Jurkat, Clone E6-1 (cell line): Measurements from ENCODE around the gene BCL7C. TPM values are rescaled to one million over a fixed set of nuclear protein-coding genes. Genes with fewer than 3 reads are reported as not detected.
"Not testable (repeated sequence)": the region's sequence is repeated elsewhere in the genome, so short reads cannot be mapped to it uniquely, and the experiment has no call there.

Experiments used
- DNase-seq: peaks from one replicate; pipeline ENCODE4 v3.0.0-alpha.2; 2011; ENCODE audit warnings: low read depth, low spot score
- H3K4me3 ChIP-seq: 2 replicates; pipeline ENCODE4 v1.5.1; 2011; ENCODE audit warnings: mild to moderate bottlenecking, low read length, control low read depth, moderate library complexity
- polyA plus RNA-seq: library from polyadenylated mRNA; unstranded; fragments of >200 nt; gene quantifications from one replicate; pipeline ENCODE4 v1.2.1, GENCODE V29; 2012; ENCODE audit warnings: missing spikeins; ENCODE audit not compliant: insufficient read length, insufficient read depth

The BCL7C gene
- 29.0 TPM for polyA plus RNA-seq

DNA sequence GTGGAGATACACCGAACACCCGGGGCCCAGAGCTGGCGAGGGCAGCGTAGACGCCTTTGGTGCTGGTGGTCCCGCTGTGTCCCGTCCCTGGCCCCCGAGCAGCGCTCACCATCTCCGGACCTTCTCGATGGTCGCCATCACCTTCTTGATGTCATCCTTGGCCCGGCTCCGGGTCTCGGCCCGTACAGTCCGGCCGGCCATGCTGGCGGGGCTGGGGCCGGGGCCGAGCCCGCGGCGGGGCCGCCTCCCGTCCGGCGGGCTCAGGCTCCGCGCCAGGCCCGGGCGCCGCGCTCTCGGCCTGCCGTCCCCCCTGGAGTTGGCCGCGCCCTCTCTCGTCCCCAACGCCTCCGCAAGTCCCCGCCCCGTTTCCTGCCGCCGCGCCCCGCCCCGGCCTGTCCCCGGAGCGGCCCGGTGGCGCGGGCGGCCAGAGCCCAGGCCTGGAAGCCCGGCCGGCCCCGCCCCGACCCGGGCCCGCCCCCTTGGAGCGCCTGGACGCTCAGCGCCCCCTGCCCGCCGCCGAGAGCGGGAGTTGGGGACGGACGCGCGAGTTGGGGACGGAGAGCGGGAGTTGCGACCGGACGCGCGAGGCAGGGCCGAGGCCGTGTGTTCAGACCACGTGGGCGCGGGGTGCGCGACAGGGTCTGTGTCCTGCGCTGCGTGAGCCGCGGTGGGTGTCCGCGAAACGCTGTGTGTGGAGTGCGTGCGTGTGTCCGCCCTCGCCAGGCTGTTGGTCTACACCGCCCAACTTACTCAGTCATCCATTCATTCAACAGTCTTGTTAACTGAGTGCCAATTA lies at the start of gene BCL7C:
TSS of gene BCL7C (minus strand) at position 334 of the 796 bp plus-strand sequence. CDS start at position 201, 133 bp downstream.
- DNase-seq: no peak
- H3K4me3 ChIP-seq: peak within 1 kb of the TSS; percentile 82

DNA sequence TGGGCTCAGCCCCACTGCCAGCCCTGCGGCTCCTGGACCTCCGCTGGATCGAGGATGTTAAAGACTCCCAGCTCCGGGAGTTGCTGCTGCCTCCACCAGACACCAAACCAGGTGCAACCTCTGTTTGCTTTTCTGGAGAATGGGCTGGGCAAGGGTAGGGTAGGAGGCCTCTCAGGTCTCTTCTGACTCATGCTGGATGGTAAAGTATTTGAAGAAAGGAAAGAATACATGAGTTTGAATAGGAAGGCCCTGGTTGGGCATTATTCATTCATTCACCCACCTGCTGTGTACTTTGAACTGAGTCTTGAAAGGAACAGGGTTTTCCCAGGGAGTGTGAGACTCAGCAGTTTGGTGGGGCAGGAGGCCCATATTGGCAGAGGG lies 48.5 kb upstream of the BCL7C start:
- DNase-seq: no peak
- H3K4me3 ChIP-seq: no peak overlapping the region

DNA sequence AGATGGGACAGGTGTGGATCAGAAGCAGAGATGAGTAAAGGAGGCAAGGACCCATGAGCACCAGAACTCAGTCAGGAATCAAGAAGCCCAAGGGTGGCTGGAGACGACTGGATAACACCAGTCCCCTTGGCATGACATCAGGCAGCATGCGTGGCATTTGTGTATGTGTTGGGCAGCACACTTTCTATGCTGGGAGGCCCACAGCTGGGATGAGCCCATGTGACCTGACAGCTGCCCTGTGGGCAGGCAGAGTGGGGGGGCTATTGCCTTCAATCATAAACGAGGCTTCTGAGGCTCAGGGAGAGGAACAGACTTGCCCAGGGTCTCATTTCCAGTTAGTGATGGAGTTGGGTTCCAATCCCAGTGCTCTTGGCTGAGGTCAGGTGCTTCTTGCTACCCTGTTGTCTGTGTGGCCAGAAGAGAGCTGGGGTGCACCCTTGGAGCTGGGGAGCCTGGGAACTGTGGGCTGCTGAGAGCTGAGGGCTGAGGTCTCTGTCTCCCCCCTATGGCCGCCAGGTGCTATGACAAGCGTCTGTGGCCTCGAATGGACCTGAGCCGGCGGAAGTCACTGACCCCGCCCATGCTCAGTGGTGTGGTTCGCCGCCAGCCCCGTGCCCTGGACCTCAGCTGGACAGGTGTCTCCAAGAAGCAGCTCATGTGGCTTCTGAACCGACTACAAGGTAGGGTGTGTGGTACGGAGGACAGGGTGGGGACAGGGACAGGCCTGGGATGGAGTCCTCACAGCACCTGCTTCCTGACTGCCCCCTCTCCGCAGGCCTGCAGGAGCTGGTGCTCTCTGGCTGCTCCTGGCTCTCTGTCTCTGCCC lies 47.9 kb upstream of the BCL7C start:
- H3K4me3 ChIP-seq: no peak overlapping the region

DNA sequence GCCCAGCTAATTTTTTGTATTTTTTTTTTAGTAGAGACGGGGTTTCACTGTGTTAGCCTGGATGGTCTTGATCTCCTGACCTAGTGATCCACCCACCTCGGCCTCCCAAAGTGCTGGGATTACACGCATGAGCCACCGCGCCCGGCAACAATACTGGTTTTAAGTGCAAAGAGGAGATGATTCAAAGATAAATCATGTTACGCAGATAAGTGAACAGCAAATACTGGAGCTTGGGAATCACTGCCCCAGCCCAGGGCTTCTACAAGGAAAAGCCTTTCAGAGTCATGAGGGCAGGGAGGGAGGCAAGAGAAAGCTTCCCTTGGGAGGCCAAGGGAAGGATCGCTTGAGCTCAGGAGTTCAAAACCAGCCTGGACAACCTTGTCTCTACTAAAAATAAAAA lies 45.7 kb upstream of the BCL7C start:
- not testable (repeated sequence) for H3K4me3 ChIP-seq, DNase-seq

More for the DNA sequence above, 47.9 kb upstream of the BCL7C start:
- DNase-seq: no peak

DNA sequence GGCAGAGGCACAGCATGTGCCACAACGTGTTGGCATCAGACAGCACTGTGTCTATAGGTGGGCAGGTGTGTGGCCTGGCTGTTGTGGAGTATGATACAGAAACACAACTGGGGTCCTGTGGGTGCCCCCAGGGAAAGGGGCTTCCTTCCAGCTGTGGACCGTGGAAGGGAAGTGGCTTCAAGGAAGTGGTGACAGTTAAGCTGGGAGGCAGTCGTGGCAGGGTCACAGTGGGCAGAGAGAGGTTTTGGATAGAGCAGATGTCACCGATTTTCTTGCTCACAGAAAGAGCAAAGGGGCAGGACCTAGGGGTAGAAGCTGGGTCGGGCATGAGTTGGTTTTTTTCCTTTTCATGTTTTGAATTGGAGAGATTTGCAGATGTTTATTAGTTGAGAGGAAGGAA lies 43.8 kb upstream of the BCL7C start:
- H3K4me3 ChIP-seq: no peak overlapping the region

DNA sequence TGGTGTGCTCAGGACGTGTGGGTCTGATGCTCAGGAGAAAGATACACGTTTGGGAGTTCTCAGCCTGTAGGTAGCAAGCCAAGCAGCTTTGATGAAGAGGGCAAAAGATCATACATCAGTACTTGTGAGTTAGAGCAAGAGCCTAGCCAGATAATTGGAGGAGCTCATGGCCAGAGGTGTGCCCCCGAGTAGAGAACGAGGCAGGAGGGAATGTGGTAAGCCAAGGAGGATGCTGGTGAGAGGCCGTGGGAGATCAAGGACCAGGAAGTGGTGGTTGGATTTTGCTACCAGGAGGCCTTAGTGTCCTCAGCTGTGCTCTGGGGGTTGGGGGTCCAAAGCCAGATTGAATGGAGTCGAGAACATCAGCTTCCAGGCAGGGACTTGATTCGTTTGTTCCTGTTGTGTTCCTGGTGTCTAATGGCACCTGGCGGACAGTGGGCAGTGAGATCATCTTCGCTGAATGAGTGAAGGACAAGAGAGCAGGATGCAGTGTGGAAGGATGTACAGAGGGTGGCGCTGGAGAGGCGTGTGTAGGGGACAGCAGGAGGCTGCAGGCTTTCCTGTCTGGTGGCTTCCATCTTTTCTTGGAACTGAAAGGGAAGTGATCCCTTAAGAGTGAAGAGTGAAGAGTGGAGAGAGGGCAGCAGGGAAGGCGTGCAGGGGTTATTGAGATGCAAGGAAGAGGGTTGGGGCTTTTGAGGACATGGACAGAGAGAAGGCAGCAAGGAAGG lies 41.1 kb upstream of the BCL7C start:
- peak; percentile 65 for DNase-seq
- no peak overlapping the region for H3K4me3 ChIP-seq

More for the DNA sequence above, 43.8 kb upstream of the BCL7C start:
- peak; percentile 66 for DNase-seq

DNA sequence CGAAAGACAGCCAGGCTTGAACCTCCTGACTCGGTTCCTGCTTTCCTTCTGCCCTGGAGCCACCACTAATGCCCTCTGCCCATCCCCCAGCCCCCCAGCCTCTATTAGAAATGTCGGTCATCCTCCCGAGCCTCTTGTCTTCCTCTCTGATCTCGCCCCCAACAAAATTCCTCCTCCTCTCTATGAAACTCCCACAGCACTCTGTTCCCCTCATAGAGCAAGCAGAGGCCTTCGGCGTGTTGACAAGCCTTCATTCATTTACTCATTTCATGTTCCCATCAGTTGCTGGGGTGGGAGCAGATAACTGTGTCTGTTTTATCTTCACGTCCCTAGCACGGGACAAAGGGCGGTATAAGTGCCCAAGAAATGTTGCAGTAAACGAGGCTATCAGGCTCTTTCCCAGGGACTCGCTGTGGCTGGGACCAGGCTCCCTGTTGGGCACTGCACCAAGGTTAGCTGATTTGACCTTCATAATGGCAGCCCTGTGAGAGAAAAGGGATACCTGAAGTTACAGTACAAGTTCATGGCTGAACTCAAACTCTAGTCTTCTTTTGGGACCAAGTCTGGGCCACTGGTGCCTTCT lies 37.3 kb upstream of the BCL7C start:
- no peak overlapping the region for H3K4me3 ChIP-seq
- no peak for DNase-seq

DNA sequence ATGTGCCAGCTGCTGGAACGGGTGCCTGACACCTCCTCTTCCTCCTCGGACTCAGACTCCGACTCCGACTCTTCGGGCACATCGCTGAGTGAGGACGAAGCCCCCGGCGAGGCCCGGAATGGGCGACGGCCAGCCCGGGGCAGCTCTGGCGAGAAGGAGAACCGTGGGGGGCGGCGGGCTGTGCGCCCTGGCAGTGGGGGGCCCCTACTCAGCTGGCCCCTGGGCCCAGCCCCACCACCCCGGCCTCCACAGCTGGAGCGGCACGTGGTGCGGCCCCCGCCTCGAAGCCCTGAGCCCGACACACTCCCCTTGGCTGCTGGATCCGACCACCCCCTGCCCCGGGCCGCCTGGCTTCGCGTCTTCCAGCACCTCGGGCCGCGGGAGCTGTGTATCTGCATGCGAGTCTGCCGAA lies 36.3 kb upstream of the BCL7C start:
- no peak for DNase-seq
- no peak overlapping the region for H3K4me3 ChIP-seq

DNA sequence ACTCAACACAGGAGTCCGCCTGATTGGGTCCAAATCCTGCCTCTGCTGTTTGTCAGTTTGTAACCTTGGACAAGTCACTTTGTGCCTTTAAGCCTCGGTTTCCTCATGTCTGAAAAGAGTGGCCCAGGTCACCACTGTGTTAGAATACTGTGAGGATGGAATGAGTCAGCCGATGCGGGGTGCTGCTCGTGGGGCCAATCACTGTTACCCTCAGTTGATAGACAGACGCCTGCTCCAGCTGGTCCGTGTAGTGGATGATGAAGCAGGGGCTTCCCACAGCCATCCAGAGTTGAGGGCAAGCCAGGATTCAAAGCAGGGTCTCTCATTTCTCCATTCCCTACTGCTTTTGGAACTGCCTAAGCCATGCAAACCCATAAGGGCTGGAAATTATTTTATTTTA lies 35.3 kb upstream of the BCL7C start:
- H3K4me3 ChIP-seq: no peak overlapping the region
- DNase-seq: no peak

DNA sequence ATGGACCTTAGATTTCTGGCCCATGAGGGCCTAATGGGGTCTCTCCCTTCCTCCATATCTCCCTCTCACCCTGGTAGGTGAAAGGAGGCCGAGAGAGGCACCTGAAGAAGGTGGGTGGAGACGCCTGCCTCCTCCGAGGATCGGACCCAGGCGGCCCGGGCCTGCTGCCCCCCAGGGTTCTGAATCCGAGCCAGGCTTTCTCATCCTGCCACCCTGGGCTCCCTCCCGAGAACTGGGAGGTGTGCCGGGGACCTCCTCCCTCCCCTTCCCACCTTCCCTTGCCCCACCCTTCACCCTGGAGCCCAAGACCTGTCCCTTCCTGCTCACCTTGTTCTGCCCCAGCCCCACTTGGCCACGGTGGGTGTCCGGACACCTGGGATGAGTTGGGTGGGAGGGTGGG lies 34.5 kb upstream of the BCL7C start:
- no peak for DNase-seq
- H3K4me3 ChIP-seq: no peak overlapping the region

DNA sequence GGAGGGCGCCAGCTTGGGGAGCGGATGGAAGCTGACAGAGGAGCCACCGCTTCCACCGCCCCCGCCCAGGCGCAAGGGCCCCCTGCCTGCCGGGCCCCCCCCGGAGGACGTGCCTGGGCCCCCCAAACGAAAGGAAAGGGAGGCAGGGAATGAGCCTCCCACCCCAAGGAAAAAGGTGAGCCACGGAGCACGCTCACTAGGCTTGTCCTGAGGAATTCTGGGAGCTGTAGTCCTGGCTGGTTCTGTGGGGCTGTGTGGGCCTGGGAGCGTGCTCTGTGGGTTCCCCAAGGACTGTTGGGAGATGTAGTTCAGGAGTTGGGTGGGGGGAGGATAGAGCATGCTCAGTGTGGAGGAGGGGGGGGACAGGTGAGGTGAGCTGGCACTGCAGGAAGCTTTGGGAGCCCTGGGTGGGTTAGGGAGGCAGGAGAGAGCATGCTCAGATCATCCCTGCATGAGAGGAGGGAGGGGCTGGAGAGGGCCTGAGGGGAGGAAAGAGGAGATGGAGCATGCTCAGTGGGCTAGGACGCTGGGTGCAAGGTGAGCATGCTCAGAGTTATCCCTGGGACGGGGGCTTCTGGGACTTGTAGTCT lies 34.0 kb upstream of the BCL7C start:
- no peak overlapping the region for H3K4me3 ChIP-seq
- DNase-seq: peak; percentile 53

DNA sequence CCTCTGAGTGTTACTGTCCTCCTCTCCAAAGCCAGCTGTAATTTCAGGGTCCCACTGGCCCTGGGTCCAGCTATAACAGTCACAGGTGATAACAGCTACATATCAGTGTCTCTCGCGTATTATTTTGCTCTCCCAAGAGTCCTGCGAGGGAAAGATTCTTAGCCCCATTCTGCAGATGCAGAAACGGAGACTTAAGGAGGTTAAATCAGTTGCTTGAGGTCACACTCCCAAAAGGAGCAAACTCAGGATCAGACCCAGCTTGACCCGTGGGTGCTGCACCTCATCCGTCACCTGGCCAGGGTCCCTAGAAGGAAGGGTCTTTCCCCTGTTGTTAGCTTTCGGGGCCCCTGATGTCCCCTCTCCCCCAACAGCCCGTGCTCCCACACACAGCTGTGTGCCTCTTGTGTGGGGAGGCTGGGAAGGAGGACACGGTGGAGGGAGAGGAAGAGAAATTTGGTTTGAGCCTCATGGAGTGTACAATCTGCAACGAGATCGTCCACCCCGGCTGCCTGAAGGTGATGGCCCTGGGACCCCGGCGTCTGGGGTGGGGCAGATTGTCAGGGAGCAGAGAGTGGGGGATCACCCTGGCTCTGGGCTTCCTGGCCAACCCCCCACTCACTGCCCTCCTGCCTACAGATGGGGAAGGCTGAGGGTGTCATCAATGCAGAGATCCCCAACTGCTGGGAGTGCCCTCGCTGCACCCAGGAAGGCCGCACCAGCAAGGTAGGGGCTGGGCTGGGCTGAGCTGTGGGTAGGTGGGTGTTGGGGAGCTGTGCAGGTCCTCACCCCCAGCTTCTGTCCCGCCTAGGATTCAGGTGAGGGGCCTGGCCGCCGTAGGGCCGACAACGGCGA lies 33.3 kb upstream of the BCL7C start:
- no peak for DNase-seq
- no peak overlapping the region for H3K4me3 ChIP-seq

DNA sequence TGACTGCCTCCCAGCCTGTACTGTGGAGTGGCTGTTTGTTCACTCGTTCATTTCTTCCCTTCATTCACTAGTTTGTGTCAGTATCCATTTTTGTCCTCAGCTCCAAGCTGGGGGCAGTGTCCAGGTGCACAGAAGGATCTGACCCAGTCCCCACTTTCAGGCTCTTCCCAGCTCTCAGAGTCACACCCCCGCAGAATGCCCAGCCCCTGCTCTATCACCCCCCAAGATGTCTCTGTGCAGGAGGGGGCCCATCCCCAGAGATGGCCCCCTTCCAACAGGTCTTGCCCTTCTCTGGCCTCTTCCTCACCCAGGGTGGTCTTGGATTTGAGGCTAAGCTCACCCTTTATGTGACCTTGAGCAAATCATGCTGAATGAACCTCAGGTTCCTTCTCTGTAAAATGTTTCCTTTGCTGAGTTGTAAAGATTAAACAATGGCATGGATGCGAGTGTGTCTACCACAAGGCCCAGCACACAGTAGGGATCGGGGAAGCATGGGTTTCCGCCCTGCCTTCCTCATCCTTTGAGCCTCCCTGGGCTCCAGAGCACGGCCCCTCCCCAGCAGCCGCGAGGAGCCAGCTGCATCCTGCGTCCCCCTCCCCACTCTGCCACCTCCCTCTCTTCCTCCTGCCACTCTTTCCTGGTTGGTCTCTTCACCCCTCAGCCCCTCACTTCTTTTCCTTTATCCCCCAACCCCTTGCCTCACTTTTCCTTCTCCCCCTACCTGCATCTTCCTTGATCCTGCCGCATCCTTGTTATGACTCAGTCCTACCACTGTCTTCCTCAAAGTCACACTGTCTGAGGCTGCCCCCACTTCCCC lies 32.3 kb upstream of the BCL7C start:
- no peak for DNase-seq
- H3K4me3 ChIP-seq: no peak overlapping the region

DNA sequence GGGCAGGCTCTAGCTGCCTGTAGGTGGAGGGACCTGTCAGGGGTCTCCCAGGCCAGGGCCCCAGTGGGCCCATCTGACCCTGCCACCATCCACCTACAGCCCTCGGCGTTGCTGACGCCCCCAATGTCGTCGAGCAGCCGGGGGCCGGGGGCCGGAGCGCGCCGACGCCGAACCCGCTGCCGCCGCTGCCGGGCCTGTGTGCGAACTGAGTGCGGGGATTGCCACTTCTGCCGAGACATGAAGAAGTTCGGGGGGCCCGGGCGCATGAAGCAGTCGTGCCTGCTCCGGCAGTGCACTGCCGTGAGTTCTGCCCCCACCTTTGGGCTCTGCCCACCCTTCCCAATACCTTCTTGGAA lies 31.7 kb upstream of the BCL7C start:
- no peak for DNase-seq
- H3K4me3 ChIP-seq: no peak overlapping the region

DNA sequence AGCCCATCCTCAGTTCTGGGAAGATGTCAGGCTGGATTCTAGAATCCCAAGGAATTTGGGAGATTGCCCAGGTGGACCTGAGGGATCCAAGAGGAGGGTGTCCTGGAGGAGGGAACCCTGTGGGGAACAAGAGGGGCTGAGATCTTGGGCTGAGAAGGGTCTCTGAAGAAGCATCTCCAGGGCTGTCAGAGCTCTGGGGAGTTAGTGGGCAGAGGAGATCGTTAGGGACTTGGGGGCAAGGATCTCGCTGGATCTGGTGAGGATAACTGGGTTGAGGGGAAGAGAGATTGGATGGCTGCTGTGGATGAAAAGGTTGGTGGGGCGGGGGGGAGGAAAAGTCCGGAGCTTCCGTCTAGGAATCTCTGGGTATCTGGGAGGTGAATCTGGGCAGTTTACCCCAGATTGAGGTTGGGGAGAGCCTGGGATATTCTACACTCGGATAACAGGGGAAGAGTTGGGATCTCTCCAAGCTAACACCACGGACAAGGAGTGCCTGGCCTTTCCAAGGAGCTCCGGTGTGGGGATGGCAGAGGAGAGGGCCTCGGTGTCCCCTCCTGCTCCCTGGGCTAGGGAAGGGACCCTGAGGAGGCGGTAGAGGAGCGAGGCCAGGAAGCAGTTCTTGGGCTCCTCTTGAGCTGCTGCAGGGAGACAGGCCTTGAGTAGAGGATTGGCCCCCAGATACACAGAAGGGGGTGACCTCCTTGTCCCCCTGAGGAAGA lies 31.2 kb upstream of the BCL7C start:
- DNase-seq: no peak
- peak overlapping the region; percentile 99 for H3K4me3 ChIP-seq

DNA sequence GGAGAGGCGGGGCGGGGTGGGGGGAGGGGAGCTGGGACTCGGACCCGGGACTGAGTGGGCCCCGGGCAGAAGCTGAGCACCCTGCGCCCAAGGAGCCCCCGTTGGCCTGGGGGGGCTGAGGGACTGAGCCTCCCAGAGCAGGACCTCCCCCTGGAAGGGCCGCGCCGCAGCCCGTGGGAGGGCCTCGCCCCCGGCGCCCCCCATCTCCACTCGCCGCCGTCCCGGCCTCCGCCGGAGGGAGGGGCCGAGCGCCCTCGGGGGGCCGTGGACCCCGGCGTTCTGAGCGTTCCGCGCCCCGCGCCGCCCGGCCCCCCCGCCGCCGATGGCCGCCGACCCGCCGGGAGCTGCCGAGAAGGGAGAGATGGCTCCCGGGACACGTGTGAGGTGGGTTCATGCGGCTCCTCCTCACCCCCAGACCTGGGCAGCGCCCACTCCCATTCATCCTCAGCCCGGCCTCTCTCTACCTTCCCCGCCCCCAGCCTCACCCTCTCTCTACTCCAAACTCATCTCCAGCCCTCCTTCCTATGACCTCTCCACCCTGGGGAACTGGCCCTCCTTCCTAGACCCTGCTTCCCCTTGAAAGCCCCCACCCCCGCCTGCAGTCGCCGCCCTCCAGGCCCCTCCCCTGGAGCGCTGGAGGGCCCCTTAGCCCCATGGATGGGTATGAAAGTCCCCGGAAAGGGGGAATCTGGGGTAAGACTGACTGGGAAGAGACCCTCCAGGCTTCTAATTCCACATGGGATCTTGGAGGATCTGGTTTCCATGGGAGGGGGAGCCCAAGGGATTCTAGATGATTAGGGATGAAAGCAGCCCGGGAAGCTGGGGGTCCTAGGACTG lies 30.4 kb upstream of the BCL7C start:
- DNase-seq: no peak
- peak overlapping the region; percentile 99 for H3K4me3 ChIP-seq
